A673 (cell line): Measurements from ENCODE around the gene NR2E1. TPM values are rescaled to one million over a fixed set of nuclear protein-coding genes. Genes with fewer than 3 reads are reported as not detected.

Source experiments
- Bru-seq: library from RNA; stranded (reverse); fragments of 400-500 nt; gene quantifications from one replicate; lab custom pipeline; 2021; lab: Mats Ljungman, UMichigan
- BruChase-seq, 2 experiments: library from RNA; stranded (reverse); fragments of 400-500 nt; gene quantifications; one replicate each; lab custom pipeline; 2021; lab: Mats Ljungman, UMichigan
- BruUV-seq: library from RNA; stranded (reverse); fragments of 400-500 nt; replicated peaks from 2 replicates; lab custom pipeline; 2021; lab: Mats Ljungman, UMichigan
- CTCF ChIA-PET: fragments of 300-600 bp; sonication (Branson Sonifier 250); formaldehyde crosslinking; loops from one replicate; lab custom pipeline; 2022; ENCODE audit warnings: antibody characterized with exemption; lab: Charles Lee
- POLR2A ChIA-PET: fragments of 300-600 bp; sonication (Branson Sonifier 250); formaldehyde crosslinking; loops from one replicate; lab custom pipeline; 2022; ENCODE audit warnings: antibody characterized with exemption; ENCODE audit not compliant: low non-redundant PET; lab: Charles Lee
- DNase-seq: peaks from one replicate; pipeline ENCODE4 v3.0.0-alpha.2; 2015; ENCODE audit warnings: low spot score
- H3K27ac ChIP-seq: fragments of 200-600 bp; sonication (generic); 2 replicates; pipeline ENCODE4 v1.5.1; 2016; ENCODE audit warnings: mixed run types, low read depth, mild to moderate bottlenecking, mixed read lengths, antibody characterized with exemption, low read length; ENCODE audit not compliant: poor library complexity, severe bottlenecking
- H3K27me3 ChIP-seq: fragments of 200-600 bp; sonication (generic); replicated peaks from 2 replicates; pipeline ENCODE4 v1.6.1; 2017; ENCODE audit warnings: mixed run types, low read depth, mild to moderate bottlenecking, mixed read lengths, antibody characterized with exemption, low read length; ENCODE audit not compliant: insufficient read depth, poor library complexity
- H3K36me3 ChIP-seq: fragments of 200-600 bp; sonication (generic); 2 replicates; pipeline ENCODE4 v1.6.1; 2016; ENCODE audit warnings: mixed run types, mild to moderate bottlenecking, mixed read lengths, antibody characterized with exemption, low read length; ENCODE audit not compliant: insufficient read depth, poor library complexity, severe bottlenecking
- H3K4me1 ChIP-seq: fragments of 200-600 bp; sonication (generic); 2 replicates; pipeline ENCODE4 v1.6.1; 2017; ENCODE audit warnings: mixed run types, mild to moderate bottlenecking, mixed read lengths, antibody characterized with exemption, low read length; ENCODE audit not compliant: insufficient read depth, poor library complexity, severe bottlenecking
- H3K4me3 ChIP-seq: fragments of 200-600 bp; sonication (generic); 2 replicates; pipeline ENCODE4 v1.5.1; 2016; ENCODE audit warnings: low read depth, mixed run types, mild to moderate bottlenecking, mixed read lengths, low read length; ENCODE audit not compliant: poor library complexity, severe bottlenecking
- H3K9me3 ChIP-seq: fragments of 200-600 bp; sonication (generic); 2 replicates; pipeline ENCODE4 v1.6.1; 2016; ENCODE audit warnings: mixed run types, low read depth, mild to moderate bottlenecking, mixed read lengths, antibody characterized with exemption, low read length; ENCODE audit not compliant: poor library complexity, severe bottlenecking
- CTCF ChIP-seq: fragments of 300-800, 200-600 bp; sonication (generic); conservative IDR thresholded peaks from 2 replicates; pipeline ENCODE4 v1.5.1; 2017; ENCODE audit warnings: low read depth, mild to moderate bottlenecking, antibody characterized with exemption, low read length, moderate library complexity, mixed read lengths
- EZH2 ChIP-seq: fragments of 200-600 bp; sonication (generic); IDR thresholded peaks from 2 replicates; pipeline ENCODE4 v1.6.1; 2017; ENCODE audit warnings: borderline replicate concordance, low read depth, mild to moderate bottlenecking, mixed read lengths, antibody characterized with exemption, low read length; ENCODE audit not compliant: poor library complexity, severe bottlenecking
- intact Hi-C: fragments of 100-400 bp; cut with micrococcal nuclease; formaldehyde crosslinking; loops from one replicate; pipeline ENCODE4 v1.10.0; 2022; ENCODE audit not compliant: unreplicated experiment
- long read RNA-seq: library from polyadenylated mRNA; stranded (forward); transcript quantifications from one replicate; pipeline ENCODE4 v2.0.0, GENCODE V29; 2022
- total RNA-seq: library from RNA; stranded (reverse); gene quantifications from 2 replicates; pipeline ENCODE4 v1.2.3, GENCODE V29; 2021

Gene NR2E1
- total RNA-seq: not detected in 2 replicates
- Bru-seq, nascent RNA: not detected
- BruChase-seq, experiment 1, labeled RNA remaining after a 2-hour chase: percentile 7 among the genes with signal in this experiment
- BruChase-seq, experiment 2, labeled RNA remaining after a 6-hour chase: not detected
- long read RNA-seq: 0 reads

GRCh38 chr6:108165714-108166663 is at the start of gene NR2E1:
Gene NR2E1, plus strand, starts transcription at chr6:108166022. Its CDS starts 744 bp downstream, at chr6:108166766.
- intact Hi-C loops: no loop called here
- Histone ChIP-seq H3K27me3 (peaks cover 100% of the 10 kb centered on the region), H3K4me3 (peak within 1 kb of the TSS; percentile 36), H3K9me3 (no peaks in the 10 kb centered on the region), H3K4me1 (peaks cover 26% of the 10 kb centered on the region), H3K27ac (no peak within 1 kb of the TSS), H3K36me3 (no peaks in the 10 kb centered on the region)
- BruUV-seq: no TSS peak
- TF ChIP-seq CTCF (no peak; the same call in 1 of the 2 replicates), EZH2 (no peak)
- DNase-seq: peak; percentile 66
- ChIA-PET POLR2A (no interaction called here), CTCF (interaction anchor here (0.6 kb wide), 2 partner anchors 51 to 345 kb away, joined by 3 to 5 read pairs; no protein-coding TSS in a partner anchor)

GRCh38 chr6:108116546-108117426 is 49.0 kb upstream of the NR2E1 start:
- Histone ChIP-seq H3K9me3 (no peaks in the 10 kb centered on the region), H3K36me3 (no peaks in the 10 kb centered on the region), H3K27ac (no peak overlapping the region), H3K27me3 (peaks cover 89% of the 10 kb centered on the region), H3K4me3 (peak overlapping the region; percentile 47), H3K4me1 (peaks cover 29% of the 10 kb centered on the region)
- TF ChIP-seq CTCF (no peak), EZH2 (peak; percentile 71)
- DNase-seq: no peak
- intact Hi-C loops: loop anchor here (5.0 to 10.0 kb wide), 2 partner anchors 146 to 958 kb away; partner anchors contain the start of gene SNX3
- ChIA-PET CTCF (no interaction called here), POLR2A (no interaction called here)
- BruUV-seq: no TSS peak
